Nephron (organoid): Measurements from ENCODE around the gene CYP1A2.

ENCODE experiments used
- H3K27ac Mint-ChIP-seq, 3 experiments: 2 replicates each; pipeline ENCODE4 v1.8.0; 2020; ENCODE audit warnings: mixed read lengths in 3 of 3, mild to moderate bottlenecking in 2 of 3, moderate library complexity in 1 of 3
- H3K27me3 Mint-ChIP-seq: 2 replicates; pipeline ENCODE4 v1.8.0; 2021; ENCODE audit warnings: low read depth, mild to moderate bottlenecking, moderate library complexity, mixed read lengths
- H3K36me3 Mint-ChIP-seq: 2 replicates; pipeline ENCODE4 v1.8.0; 2020; ENCODE audit warnings: low read depth, mixed read lengths
- H3K4me1 Mint-ChIP-seq: 2 replicates; pipeline ENCODE4 v1.8.0; 2020; ENCODE audit warnings: mixed read lengths
- H3K4me3 Mint-ChIP-seq, 3 experiments: 2 replicates each; pipeline ENCODE4 v1.8.0; 2020; ENCODE audit warnings: mild to moderate bottlenecking in 3 of 3, mixed read lengths in 3 of 3, moderate library complexity in 2 of 3
- H3K9me3 Mint-ChIP-seq: 2 replicates; pipeline ENCODE4 v1.8.0; 2020; ENCODE audit warnings: mixed read lengths
- TF ChIP-seq, protein P1 (sequence below), 3 experiments: fragments of 200-600 bp; sonication (generic); IDR thresholded peaks; one replicate each; pipeline ENCODE4 v1.5.0; 2021; ENCODE audit warnings: antibody characterized with exemption in 3 of 3; ENCODE audit not compliant: unreplicated experiment in 3 of 3

CYP1A2 gene

DNA sequence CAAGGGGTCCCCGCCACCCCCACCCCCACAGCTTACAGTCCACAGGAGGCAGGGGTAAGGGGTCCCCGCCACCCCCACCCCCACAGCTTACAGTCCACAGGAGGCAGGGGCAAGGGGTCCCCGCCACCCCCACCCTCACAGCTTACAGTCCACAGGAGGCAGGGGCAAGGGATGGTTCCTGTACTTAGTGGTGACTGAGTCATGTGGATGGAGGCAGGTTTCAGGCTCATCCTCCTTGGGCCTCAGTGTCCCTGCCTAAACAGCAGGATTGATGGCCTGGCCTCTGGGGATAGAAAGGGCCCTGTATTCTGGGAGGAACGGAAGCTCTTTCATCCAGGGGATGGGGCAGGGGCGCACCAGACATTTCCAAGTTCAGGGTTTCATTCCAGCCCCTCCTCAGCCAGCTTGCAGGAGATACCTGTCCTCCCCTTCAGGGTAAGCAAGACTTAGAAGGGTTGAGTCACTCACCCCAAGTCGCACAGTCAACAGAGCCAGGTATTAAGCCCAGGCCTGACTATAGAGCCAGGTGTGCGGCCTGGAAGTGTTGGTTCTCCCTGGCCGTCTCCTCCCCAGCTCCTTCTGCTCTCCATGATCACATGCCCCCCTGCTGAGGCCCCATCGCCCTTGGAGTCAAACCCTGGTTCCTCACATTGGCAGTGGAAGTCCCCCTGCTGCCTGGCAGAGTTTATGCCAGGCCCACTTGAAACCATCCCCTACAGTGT, 45.8 kb downstream of the CYP1A2 start:
- no peak overlapping the region for H3K27ac Mint-ChIP-seq
- no peaks in the 10 kb centered on the region for H3K9me3 Mint-ChIP-seq
- H3K4me3 Mint-ChIP-seq: no peak overlapping the region
- H3K27me3 Mint-ChIP-seq: no peaks in the 10 kb centered on the region
- TF ChIP-seq, protein P1, sequence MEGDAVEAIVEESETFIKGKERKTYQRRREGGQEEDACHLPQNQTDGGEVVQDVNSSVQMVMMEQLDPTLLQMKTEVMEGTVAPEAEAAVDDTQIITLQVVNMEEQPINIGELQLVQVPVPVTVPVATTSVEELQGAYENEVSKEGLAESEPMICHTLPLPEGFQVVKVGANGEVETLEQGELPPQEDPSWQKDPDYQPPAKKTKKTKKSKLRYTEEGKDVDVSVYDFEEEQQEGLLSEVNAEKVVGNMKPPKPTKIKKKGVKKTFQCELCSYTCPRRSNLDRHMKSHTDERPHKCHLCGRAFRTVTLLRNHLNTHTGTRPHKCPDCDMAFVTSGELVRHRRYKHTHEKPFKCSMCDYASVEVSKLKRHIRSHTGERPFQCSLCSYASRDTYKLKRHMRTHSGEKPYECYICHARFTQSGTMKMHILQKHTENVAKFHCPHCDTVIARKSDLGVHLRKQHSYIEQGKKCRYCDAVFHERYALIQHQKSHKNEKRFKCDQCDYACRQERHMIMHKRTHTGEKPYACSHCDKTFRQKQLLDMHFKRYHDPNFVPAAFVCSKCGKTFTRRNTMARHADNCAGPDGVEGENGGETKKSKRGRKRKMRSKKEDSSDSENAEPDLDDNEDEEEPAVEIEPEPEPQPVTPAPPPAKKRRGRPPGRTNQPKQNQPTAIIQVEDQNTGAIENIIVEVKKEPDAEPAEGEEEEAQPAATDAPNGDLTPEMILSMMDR (IDR thresholded peaks at IDR 0.05; ENCODE audit: unreplicated experiment in 3 of 3): no peak
- peaks cover 18% of the 10 kb centered on the region for H3K4me1 Mint-ChIP-seq
- H3K36me3 Mint-ChIP-seq: peaks cover 4% of the 10 kb centered on the region

DNA sequence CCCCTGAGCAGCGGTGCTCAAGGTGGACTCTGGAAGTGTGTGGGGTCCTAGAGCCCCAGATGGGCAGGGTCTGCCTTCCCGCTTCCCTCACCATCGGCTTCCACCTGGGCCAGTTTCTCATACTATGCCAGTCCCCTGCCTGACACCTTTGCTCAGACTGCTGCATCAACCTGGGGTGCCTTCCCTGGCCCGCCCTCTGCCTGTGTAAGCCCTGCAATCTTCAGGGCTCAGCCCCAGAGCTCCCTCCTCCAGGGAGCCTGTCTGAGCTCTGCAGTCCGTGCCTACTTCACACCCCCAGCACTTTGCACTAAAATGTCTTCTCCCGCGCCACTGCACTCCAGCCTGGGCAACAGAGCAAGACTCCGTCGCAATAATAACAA, 46.3 kb downstream of the CYP1A2 start:
- no peak overlapping the region for H3K4me3 Mint-ChIP-seq
- no peak overlapping the region for H3K27ac Mint-ChIP-seq
- H3K4me1 Mint-ChIP-seq: peaks cover 12% of the 10 kb centered on the region
- peaks cover 4% of the 10 kb centered on the region for H3K36me3 Mint-ChIP-seq
- no peaks in the 10 kb centered on the region for H3K27me3 Mint-ChIP-seq
- TF ChIP-seq, protein P1 (IDR thresholded peaks at IDR 0.05; ENCODE audit: unreplicated experiment in 3 of 3): no peak
- H3K9me3 Mint-ChIP-seq: no peaks in the 10 kb centered on the region

DNA sequence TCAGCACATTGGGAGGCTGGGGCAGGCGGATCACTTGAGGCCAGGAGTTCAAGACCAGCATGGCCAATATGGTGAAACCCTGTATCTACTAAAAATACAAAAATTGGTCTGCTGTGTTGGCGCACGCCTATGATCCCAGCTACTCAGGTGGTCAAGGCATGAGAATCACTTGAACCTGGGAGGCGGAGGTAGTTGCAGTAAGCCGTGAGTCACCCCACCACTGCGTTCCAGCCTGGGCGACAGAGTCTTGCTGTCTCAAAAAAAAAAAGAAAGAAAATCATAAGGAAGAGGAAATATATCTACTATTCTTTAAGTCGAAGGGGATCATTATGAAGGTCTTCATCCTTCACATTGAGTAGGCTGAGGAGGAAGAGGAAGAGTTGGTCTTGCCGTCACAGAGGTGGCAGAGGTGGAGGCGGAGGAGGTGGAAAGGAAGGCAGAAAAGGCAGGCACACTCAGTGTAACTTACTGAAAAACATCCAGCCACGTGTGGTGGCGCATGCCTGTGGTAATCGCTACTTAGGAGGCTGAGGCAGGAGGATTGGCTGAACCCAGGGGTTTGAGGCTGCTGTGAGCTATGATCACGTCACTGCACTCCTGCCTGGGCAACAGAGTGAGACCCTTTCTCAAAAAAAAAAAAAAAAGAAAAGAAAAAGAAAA, 47.5 kb downstream of the CYP1A2 start:
- TF ChIP-seq, protein P1 (IDR thresholded peaks at IDR 0.05; ENCODE audit: unreplicated experiment in 3 of 3): no peak
- Mint-ChIP-seq H3K4me1 (peaks cover 12% of the 10 kb centered on the region), H3K36me3 (peaks cover 5% of the 10 kb centered on the region), H3K27me3 (no peaks in the 10 kb centered on the region), H3K4me3 (no peak overlapping the region), H3K9me3 (no peaks in the 10 kb centered on the region), H3K27ac (no peak overlapping the region)

DNA sequence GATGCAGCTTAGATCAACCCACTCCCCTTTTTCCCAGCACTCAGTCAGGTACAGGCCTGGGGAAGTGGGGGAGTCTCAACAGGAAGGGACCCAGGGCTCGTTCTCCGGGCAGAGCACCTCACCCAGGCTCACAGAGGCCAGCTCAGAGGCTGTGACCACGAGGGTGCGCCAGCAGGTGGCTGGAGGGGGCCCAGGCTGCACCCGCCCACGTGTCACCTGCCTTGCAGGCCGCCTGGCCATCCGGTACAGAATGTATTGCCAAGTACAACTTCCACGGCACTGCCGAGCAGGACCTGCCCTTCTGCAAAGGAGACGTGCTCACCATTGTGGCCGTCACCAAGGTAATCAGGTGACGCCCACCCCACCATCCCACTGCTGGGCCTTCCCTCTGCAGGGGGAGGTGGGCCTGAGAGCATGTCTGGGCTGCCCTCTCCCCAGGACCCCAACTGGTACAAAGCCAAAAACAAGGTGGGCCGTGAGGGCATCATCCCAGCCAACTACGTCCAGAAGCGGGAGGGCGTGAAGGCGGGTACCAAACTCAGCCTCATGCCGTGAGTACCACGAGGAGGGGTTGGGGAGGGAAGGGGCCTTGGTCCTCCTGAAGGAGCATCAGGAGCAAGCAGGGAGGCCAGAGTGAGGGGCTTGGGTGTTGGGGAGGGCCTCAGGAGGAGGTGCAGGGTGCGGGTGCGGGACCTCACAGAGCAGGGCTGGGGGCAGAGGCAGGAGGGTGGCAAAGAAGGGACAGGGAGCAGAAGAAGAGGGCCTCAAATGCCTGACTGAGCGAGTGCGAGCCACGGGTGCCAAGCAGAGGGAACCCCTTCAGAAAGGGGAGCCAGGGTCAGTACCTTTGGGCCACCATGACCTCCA, 50.0 kb downstream of the CYP1A2 start:
- TF ChIP-seq, protein P1 (IDR thresholded peaks at IDR 0.05; ENCODE audit: unreplicated experiment in 3 of 3): no peak
- Mint-ChIP-seq H3K4me3 (no peak overlapping the region), H3K27me3 (no peaks in the 10 kb centered on the region), H3K9me3 (no peaks in the 10 kb centered on the region), H3K4me1 (no peaks in the 10 kb centered on the region), H3K27ac (peak overlapping the region in 1 of 3 experiments; percentile 14), H3K36me3 (peaks cover 7% of the 10 kb centered on the region)

DNA sequence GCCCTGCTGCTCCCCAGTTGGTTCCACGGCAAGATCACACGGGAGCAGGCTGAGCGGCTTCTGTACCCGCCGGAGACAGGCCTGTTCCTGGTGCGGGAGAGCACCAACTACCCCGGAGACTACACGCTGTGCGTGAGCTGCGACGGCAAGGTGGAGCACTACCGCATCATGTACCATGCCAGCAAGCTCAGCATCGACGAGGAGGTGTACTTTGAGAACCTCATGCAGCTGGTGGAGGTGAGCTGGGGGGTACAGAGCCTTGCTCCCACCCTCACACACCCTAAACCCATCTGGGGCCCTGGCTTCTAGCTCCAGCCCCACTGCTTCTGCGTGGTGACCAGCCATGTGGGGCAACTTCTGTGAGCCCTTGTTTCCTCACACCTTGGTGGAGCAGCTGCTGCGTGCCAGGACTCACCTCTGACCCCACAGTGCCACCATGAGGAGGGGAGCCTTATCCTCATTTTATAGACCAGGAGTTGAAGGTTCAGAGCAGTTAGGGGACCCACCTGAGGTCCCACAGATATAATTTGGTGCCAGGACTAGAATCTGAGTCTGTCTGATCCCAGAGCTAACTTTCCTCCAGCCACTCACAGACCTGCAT, 50.7 kb downstream of the CYP1A2 start:
- H3K27ac Mint-ChIP-seq: peak overlapping the region in 1 of 3 experiments; percentile 14
- no peaks in the 10 kb centered on the region for H3K27me3 Mint-ChIP-seq
- no peak overlapping the region for H3K4me3 Mint-ChIP-seq
- H3K36me3 Mint-ChIP-seq: peaks cover 13% of the 10 kb centered on the region
- TF ChIP-seq, protein P1 (IDR thresholded peaks at IDR 0.05; ENCODE audit: unreplicated experiment in 3 of 3): no peak
- no peaks in the 10 kb centered on the region for H3K4me1 Mint-ChIP-seq
- H3K9me3 Mint-ChIP-seq: no peaks in the 10 kb centered on the region
